Myocyte (in vitro differentiated cells): ENCODE data around the gene C1orf210. TPM values are rescaled to one million over a fixed set of nuclear protein-coding genes. Genes with fewer than 3 reads are reported as not detected.
A peak's percentile ranks its signal among the peaks of the same experiment; 100 is the strongest.

Experiments
- DNase-seq: peaks from one replicate; pipeline ENCODE4 v3.0.0-alpha.2; 2012; ENCODE audit warnings: low read depth
- total RNA-seq: library from RNA; depleted of rRNA; stranded (reverse); fragments of >200 nt; gene quantifications from 2 replicates; pipeline ENCODE4 v1.2.3, GENCODE V29; 2014

Gene C1orf210
- total RNA-seq, 1 donor from 2014 or later, result not detected

- DNase-seq, result no peak
These were observed 31.5 kb downstream of the C1orf210 start for GRCh38 chr1:43253876-43254275.

- DNase-seq, result no peak
These were observed 32.2 kb downstream of the C1orf210 start for GRCh38 chr1:43253173-43253572.

GRCh38 chr1:43252225-43252624 is 33.2 kb downstream of the C1orf210 start:
- no peak for DNase-seq

GRCh38 chr1:43251024-43251423 is 34.4 kb downstream of the C1orf210 start:
- DNase-seq, result no peak

- no peak for DNase-seq
These were observed 35.0 kb downstream of the C1orf210 start for GRCh38 chr1:43250351-43250761.

GRCh38 chr1:43247256-43247921 is 38.0 kb downstream of the C1orf210 start:
- no peak for DNase-seq

GRCh38 chr1:43246466-43247213 is 38.7 kb downstream of the C1orf210 start:
- no peak for DNase-seq

- DNase-seq, result no peak
These were observed 42.1 kb downstream of the C1orf210 start for GRCh38 chr1:43243299-43243698.

GRCh38 chr1:43241413-43241836 is 44.0 kb downstream of the C1orf210 start:
- DNase-seq, result no peak

- no peak for DNase-seq
These were observed 45.9 kb downstream of the C1orf210 start for GRCh38 chr1:43239484-43239883.

- DNase-seq, result no peak
These were observed 46.4 kb downstream of the C1orf210 start for GRCh38 chr1:43238991-43239469.

- DNase-seq, result peak; percentile 61
These were observed 47.3 kb downstream of the C1orf210 start for GRCh38 chr1:43238085-43238484.

- DNase-seq, result no peak
These were observed 48.3 kb downstream of the C1orf210 start for GRCh38 chr1:43237121-43237520.

GRCh38 chr1:43235451-43236121 is 49.8 kb downstream of the C1orf210 start:
- DNase-seq, result no peak

- no peak for DNase-seq
These were observed 50.3 kb downstream of the C1orf210 start for GRCh38 chr1:43235040-43235439.

- DNase-seq, result no peak
These were observed 51.1 kb downstream of the C1orf210 start for GRCh38 chr1:43234267-43234666.

GRCh38 chr1:43233631-43234030 is 51.8 kb downstream of the C1orf210 start:
- DNase-seq, result no peak

- DNase-seq, result peak; percentile 49
These were observed 52.9 kb downstream of the C1orf210 start for GRCh38 chr1:43232482-43232881.

GRCh38 chr1:43232074-43232473 is 53.3 kb downstream of the C1orf210 start:
- peak; percentile 64 for DNase-seq
